NCI-H82 (cell line): ENCODE results near the gene PARP2.
"Not testable (repeated sequence)": the region's sequence is repeated elsewhere in the genome, so short reads cannot be mapped to it uniquely, and the experiment has no call there.

Experiments used
- DNase-seq: peaks from one replicate; lab custom pipeline; 2025; lab: John Stamatoyannopoulos, UW

Gene PARP2

GRCh38 chr14:20346713-20347112 lies 3.3 kb downstream of the PARP2 start:
- no peak for DNase-seq

- no peak for DNase-seq
Observed at GRCh38 chr14:20347747-20348146, 4.3 kb downstream of the PARP2 start.

GRCh38 chr14:20350282-20350681 lies 6.8 kb downstream of the PARP2 start:
- no peak for DNase-seq

GRCh38 chr14:20350860-20351259 lies 7.4 kb downstream of the PARP2 start:
- DNase-seq, result no peak

DNA sequence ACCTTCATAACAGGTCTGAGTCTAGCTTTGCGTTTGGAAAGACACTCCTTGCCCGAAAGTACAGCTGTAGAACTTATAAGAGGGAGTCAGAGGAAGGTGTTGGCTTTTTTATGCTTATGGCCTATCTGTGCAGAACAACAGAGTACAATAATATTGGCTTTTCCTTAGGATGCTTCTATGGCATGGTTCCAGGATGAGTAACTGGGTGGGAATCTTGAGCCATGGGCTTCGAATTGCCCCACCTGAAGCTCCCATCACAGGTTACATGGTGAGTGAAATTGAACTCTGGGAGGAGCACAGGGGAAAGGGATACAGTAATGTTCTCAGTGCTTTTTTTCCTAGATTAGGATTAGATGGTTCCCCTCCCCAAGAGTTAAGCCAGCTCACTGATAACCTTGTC lies 13.0 kb downstream of the PARP2 start:
- DNase-seq, result no peak

GRCh38 chr14:20358474-20358873 lies 15.0 kb downstream of the PARP2 start:
- not testable (repeated sequence) for DNase-seq

- DNase-seq, result no peak
Observed at GRCh38 chr14:20365928-20366327, 22.5 kb downstream of the PARP2 start.

DNA sequence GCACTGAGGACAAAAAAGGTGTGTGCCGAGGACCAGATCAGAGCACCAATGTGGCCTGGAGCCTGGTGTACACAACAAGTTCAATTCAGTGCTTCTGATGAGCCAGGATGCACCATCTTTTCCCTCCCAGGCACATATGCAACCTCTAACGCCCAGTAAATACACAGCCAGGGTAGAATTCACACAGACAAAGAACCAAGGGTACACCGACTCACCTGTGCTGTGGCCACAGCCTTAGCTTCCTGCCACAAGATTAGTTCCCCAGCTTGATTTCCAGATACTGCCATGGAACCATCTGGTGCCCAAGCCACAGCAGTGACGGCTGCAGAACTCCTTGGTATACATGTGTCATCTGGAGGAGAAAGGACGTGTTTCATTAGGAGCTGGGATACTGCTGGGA lies 29.4 kb downstream of the PARP2 start:
- DNase-seq, result no peak

- no peak for DNase-seq
Observed at GRCh38 chr14:20375471-20375870, 32.0 kb downstream of the PARP2 start.

GRCh38 chr14:20376071-20376588 lies 32.7 kb downstream of the PARP2 start:
- no peak for DNase-seq

DNA sequence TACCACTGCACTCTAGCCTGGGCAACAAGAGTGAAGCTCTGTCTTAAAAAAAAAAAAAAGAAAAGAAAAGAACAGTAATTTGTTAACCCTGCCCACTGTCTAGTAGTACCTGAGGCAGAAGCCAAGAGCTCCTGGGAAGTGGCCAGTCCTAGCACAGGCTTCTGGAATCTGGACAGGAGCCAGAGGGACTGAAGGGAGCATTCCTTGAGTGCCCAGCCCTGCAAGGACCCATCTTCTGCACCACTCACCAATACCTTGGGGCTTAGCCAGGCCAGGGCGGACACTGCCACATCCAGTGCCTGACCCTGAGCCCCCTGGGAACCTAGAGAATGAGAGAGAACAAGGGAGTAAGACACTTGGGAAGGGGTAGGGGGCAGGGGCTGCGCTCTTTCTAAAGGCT lies 33.7 kb downstream of the PARP2 start:
- no peak for DNase-seq

DNA sequence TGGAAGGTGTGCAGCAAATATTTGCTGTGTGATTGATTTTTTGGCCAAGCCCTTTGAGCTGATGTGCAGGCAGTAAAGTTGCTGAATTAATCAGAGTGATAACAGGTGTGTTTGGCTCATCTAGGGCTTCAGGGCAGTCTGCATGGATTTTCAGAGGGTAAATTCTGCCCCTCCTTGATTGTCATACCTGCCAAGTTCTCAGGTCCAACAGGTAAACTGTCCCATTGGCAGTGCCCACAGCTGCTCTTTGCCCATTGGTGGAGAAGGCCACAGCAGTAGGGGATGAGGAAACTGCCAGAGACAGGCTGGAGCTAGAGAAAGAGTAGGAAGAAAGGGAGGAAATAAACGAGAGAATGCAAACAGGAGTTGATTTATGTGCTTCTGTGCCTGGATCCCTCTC lies 36.3 kb downstream of the PARP2 start:
- no peak for DNase-seq

- no peak for DNase-seq
Observed at GRCh38 chr14:20380681-20381080, 37.2 kb downstream of the PARP2 start.

DNA sequence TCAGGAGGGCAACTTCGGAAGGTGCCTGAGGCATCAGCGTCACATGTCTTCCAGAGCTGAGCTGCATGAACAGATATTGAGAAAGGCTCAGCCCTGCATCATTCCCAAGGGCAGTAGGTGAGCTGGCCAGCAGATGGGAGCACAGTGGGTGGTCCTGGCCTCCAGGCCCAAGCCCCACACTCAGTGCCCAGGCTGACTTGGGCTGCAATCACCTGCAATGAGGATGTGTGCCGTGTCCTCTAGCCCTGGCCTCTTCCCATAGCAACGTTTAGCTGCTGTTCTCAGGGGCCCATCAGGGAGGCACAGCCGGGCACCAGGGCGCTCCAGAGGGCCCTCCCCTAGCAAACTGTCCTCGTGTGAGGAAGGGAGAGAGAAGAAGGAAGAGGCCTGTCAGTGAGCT lies 37.9 kb downstream of the PARP2 start:
- DNase-seq, result no peak

DNA sequence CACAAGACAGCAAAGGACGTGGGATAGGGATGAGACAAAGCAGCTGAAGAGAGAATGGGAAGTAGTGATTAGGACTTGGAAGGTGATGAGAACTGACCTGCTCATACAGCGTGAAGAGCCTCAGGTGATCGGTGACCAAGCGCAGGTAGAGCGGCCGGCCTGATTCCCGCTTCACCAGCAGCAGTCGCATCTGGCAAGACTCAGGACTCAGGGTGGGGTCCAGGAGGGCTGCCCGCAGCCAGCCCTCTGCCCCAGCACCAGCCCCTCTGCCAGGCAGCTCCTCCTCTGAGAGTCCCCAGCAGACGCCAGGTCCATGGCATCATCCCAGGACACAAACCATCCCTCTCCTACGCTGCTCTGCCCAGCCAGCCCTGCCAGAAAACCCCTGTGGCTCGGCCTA lies 39.1 kb downstream of the PARP2 start:
- DNase-seq, result no peak

- no peak for DNase-seq
Observed at GRCh38 chr14:20383032-20383431, 39.6 kb downstream of the PARP2 start.

DNA sequence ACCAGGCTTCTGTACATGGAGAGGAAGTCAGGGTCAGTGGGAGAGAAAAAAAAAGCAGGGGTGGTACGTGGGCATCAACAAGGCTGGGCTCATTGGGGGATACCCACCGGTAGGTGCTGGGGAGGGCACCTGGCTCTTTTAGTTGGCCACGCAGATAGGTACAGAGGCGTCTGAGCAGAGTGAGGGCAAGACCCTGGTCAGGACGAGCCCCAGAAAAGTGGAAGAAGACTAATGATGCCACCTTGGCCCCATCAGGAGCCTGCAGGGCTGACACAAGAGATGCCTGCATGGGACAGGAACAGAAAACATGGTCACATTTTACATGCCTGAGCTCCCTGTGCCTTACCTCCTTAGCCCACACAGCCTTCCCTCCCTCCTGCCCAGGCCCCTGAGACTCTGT lies 40.2 kb downstream of the PARP2 start:
- no peak for DNase-seq

DNA sequence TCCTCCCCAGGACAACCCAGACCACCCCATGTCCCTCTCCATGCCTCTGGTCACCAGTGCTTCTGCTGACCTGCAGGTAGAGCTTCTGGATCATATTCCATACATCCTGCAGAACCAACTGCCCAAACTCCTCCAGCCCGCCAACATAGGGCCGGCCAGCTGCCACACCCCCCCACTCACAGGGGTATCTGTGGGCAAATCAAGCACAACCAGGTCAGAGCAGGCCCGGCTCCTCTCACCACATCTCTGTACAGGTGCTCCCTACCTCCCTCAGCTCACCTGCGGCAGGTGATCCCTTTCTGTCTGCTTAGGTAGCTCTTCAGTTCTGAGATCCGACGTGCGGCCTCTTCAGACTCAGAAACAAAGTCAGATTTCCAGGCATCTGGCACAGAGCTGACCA lies 40.9 kb downstream of the PARP2 start:
- no peak for DNase-seq

- no peak for DNase-seq
Observed at GRCh38 chr14:20384886-20385285, 41.5 kb downstream of the PARP2 start.

GRCh38 chr14:20386276-20386855 lies 42.9 kb downstream of the PARP2 start:
- peak; percentile 75 for DNase-seq

DNA sequence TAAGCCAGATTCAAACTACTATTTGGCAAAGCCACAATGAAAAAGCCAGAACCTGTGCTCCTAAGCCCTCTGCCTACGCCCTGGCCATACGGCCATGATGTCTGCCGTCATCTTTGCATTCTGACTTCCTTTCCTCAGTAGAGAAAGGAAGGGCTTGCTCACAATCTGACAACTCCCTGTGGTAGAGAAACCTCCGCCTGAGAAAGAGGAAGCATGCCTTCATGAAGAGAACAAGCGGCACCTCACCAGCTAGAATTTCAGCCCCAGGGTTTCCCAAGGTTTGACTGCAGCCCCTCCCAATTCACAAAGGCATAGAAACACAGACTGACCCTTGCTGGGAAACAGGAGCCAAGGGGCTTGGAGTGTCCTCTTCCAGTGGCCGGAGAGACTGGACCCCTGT lies 44.1 kb downstream of the PARP2 start:
- no peak for DNase-seq

DNA sequence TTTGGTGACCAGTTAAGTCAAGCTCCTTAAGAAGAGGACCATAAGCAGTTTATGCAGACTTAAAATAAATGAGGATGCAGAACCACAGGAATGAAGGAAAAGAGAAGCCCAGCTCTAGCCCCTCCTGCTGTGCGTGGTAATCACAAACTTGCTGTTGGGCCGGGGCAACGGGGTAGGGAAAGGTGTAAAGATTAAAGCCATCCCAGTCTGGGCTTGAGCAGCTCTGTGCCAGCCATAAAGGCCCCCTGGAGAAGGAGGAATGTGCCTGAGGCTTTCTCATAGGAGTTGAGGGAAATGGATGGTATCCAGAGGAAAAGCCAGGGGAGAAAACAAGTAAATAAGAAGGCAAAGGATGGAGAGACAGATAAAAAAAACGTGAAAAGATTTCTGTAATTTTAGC lies 44.7 kb downstream of the PARP2 start:
- no peak for DNase-seq

DNA sequence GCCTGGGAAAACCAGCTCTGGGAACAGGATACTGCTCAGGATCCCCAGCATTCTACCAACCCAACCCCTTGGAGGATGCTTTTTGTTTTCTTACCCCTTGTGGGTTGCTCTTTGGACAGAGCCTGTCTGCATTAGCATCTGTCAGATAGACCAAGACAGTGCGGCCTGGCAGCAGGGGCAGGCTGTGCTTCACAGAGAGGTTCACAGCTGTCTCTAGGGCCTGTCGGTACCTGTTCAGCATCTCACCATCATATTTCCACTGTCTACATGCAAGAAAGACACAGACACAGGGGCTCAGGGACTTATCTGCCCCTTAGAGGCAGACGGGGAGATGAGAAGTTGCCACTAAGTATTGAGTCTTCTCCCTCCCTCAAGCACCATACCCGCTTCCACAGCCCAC lies 48.1 kb downstream of the PARP2 start:
- no peak for DNase-seq

DNA sequence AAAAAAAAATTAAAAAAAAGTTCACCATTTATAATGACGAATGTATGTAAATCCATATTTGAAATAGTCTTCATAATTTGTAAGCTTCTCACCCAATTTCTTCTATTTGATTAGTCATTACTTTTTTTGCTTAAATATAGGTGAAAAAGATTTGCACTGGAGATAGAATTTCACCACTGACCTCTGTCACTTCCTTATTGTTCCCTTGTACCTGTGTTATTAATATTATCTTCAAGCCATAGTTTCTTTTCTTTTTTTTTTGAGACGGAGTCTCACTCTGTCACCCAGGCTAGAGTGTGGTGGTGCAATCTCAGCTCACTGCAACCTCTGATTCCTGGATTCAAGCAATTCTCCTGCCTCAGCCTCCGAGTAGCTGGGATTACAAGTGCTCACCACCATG lies 54.1 kb downstream of the PARP2 start:
- DNase-seq, result no peak

DNA sequence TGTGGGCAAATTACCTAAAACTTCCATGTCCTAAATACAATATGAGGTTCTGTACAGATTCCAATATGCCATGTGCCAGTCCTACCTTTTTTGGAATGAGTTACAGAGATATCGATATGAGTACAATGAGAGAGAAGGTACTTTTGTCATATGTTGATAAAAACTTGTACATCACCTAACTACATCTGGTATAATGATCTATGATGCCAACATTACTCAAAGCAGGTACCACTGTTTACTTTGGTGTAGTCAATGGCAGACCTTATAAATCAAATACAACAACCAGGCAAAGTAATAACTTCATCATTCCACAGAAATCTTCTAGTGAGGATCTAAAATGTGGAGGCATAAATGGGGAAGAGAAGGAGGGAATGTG lies 57.1 kb downstream of the PARP2 start:
- no peak for DNase-seq
